PFSK-1 (cell line): ENCODE measurements around the gene LGALS1.

Source experiments
- FOXP2 ChIP-seq: optimal IDR thresholded peaks from 2 replicates; pipeline ENCODE3; 2011; ENCODE audit warnings: borderline replicate concordance, control low read depth, inconsistent platforms; ENCODE audit not compliant: insufficient read depth; ENCODE audit errors: extremely low read length, extremely low read depth
- POLR2AphosphoS5 ChIP-seq: IDR thresholded peaks from 2 replicates; pipeline ENCODE4 v1.6.1; 2012; ENCODE audit warnings: low read depth, mild to moderate bottlenecking, control low read depth, low read length, moderate library complexity
- REST ChIP-seq, 2 experiments: IDR thresholded peaks; 2 replicates each; pipeline versions ENCODE4 v1.6.1 to v1.8.0; 2011 to 2012; ENCODE audit warnings: low read depth in 2 of 2, low read length in 2 of 2, control low read depth in 1 of 2, inconsistent platforms in 1 of 2, mild to moderate bottlenecking in 1 of 2, moderate library complexity in 1 of 2; ENCODE audit not compliant: insufficient read depth in 1 of 2
- SIN3A ChIP-seq: IDR thresholded peaks from 2 replicates; pipeline ENCODE4 v1.6.1; 2012; ENCODE audit warnings: mild to moderate bottlenecking, low read length, moderate library complexity, borderline replicate concordance; ENCODE audit not compliant: insufficient read depth
- TAF1 ChIP-seq: IDR thresholded peaks from 2 replicates; pipeline ENCODE4 v1.6.1; 2012; ENCODE audit warnings: low read length, control low read depth, borderline replicate concordance; ENCODE audit not compliant: insufficient read depth

The LGALS1 gene

DNA sequence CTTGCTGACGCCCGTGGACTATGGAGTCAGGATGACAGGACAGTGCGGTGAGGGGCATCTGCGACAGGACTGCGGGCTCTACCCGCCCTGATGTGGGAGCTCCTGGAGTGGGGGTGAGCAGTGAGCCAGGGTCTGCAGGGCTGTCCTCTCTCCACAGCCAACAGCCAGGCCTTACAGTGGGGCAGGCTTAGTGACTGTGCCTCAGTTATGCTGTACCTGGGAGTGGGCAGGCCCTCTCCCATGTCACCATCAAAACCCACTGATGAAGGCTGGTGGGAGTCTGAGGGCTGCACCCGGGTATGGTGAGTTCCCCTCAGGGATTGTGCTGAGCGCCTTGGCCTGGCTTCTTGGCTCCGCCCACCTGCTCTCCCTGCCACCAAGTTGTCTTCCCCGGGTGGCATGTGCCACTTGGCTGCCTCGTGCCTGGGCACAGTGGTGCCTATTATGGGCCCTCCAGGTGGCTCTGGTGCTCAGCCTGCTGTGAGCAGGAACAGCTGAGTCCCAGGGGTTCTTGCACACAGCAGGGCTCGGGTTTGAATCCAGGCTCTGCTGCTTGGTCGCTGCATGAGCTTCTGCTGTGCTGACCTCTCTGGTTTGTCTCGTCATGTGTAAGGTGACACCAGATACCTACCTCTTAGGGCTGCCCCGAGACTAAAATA is 17.3 kb downstream of the LGALS1 start:
- TF ChIP-seq SIN3A, result no peak
- no peak for TF ChIP-seq REST (IDR thresholded peaks at IDR 0.05; ENCODE audit: insufficient read depth in 1 of 2, low read depth in 2 of 2, low read length in 2 of 2)
- no peak for TF ChIP-seq TAF1
- no peak for TF ChIP-seq FOXP2
- no peak for TF ChIP-seq POLR2AphosphoS5

- peak; percentile 77 for TF ChIP-seq FOXP2
- no peak for TF ChIP-seq REST (IDR thresholded peaks at IDR 0.05; ENCODE audit: insufficient read depth in 1 of 2, low read depth in 2 of 2, low read length in 2 of 2)
- no peak for TF ChIP-seq TAF1
- no peak; the same call in 1 of the 2 replicates for TF ChIP-seq SIN3A
- peak; percentile 70; the same call in 1 of the 2 replicates for TF ChIP-seq POLR2AphosphoS5
Measured at GRCh38 chr22:37696657-37697537, 21.5 kb downstream of the LGALS1 start, which contains the start of gene TRIOBP. TSS of gene TRIOBP (plus strand) at chr22:37697048. CDS start at chr22:37701366, 4,318 bp downstream.

- TF ChIP-seq REST (IDR thresholded peaks at IDR 0.05; ENCODE audit: insufficient read depth in 1 of 2, low read depth in 2 of 2, low read length in 2 of 2), result no peak
- TF ChIP-seq FOXP2, result no peak
- TF ChIP-seq SIN3A, result no peak
- no peak for TF ChIP-seq TAF1
- TF ChIP-seq POLR2AphosphoS5, result no peak
Measured at GRCh38 chr22:37697538-37697835, 22.1 kb downstream of the LGALS1 start.

- no peak for TF ChIP-seq FOXP2
- no peak for TF ChIP-seq POLR2AphosphoS5
- TF ChIP-seq REST (IDR thresholded peaks at IDR 0.05; ENCODE audit: insufficient read depth in 1 of 2, low read depth in 2 of 2, low read length in 2 of 2), result no peak
- TF ChIP-seq TAF1, result no peak
- no peak for TF ChIP-seq SIN3A
Measured at GRCh38 chr22:37701141-37701786, 25.8 kb downstream of the LGALS1 start.
